HCT116 (cell line): Measurements from ENCODE around the gene ZNF490. TPM values are rescaled to one million over a fixed set of nuclear protein-coding genes. Genes with fewer than 3 reads are reported as not detected.
"Not testable (repeated sequence)": the region's sequence is repeated elsewhere in the genome, so short reads cannot be mapped to it uniquely, and the experiment has no call there.

ENCODE experiments used
- ATAC-seq: fragments of 200-7000 bp; cut with Tn5 transposase; 2 replicates; pipeline ENCODE4 v1.9.1; 2020; ENCODE audit warnings: mild to moderate bottlenecking, moderate library complexity
- BruUV-seq: library from RNA; stranded (reverse); fragments of 400-500 nt; replicated peaks from 2 replicates; lab custom pipeline; 2021; lab: Mats Ljungman, UMichigan
- CTCF ChIA-PET: fragments of 300-600 bp; sonication (Branson Sonifier 250); formaldehyde crosslinking; loops from one replicate; lab custom pipeline; 2021; ENCODE audit warnings: antibody characterized with exemption; lab: Charles Lee
- POLR2A ChIA-PET: fragments of 300-600, 350-600 bp; sonication (Branson Sonifier 250); formaldehyde crosslinking; loops from one replicate; lab custom pipeline; 2021; ENCODE audit warnings: antibody characterized with exemption; lab: Charles Lee
- RAD21 ChIA-PET, 2 experiments: fragments of 300-600 bp; sonication (Branson Sonifier 250); formaldehyde crosslinking; loops; one replicate each; lab custom pipeline; 2023; ENCODE audit warnings: low total read pairs in 2 of 2; ENCODE audit not compliant: uncharacterized antibody in 2 of 2, unreplicated experiment in 2 of 2, low non-redundant PET in 1 of 2; lab: Charles Lee
- DNase-seq: peaks from one replicate; pipeline ENCODE4 v3.0.0-alpha.2; 2010; ENCODE audit warnings: low read depth, low spot score
- H2AFZ ChIP-seq: fragments of 200-600 bp; shearing (Covaris generic), sonication (generic); 2 replicates; pipeline ENCODE4 v1.6.1; 2017; ENCODE audit warnings: low read depth, mixed run types, mixed read lengths, antibody characterized with exemption, low read length; ENCODE audit not compliant: poor library complexity, severe bottlenecking
- H3K27ac ChIP-seq: 2 replicates; pipeline ENCODE4 v1.5.1; 2012; ENCODE audit warnings: low read depth, low read length
- H3K27me3 ChIP-seq: fragments of 200-600 bp; sonication (generic); 2 replicates; pipeline ENCODE4 v1.6.1; 2016; ENCODE audit warnings: mixed run types, low read length, mixed read lengths; ENCODE audit not compliant: insufficient read depth
- H3K36me3 ChIP-seq, 2 experiments: fragments of 200-500 bp in 1 of 2; fragments of 200-600 bp in 1 of 2; sonication (Bioruptor generic) in 1 of 2; sonication (generic) in 1 of 2; 2 replicates each; pipeline versions ENCODE4 v1.5.1 to v1.6.1; 2014 to 2016; ENCODE audit warnings: low read length in 2 of 2, inconsistent platforms in 1 of 2, mixed read lengths in 1 of 2, mixed run types in 1 of 2; ENCODE audit not compliant: insufficient read depth in 2 of 2, control insufficient read depth in 1 of 2
- H3K4me1 ChIP-seq, 2 experiments: fragments of 200-600 bp in 1 of 2; sonication (generic) in 1 of 2; 2 replicates each; pipeline versions ENCODE4 v1.5.1 to v1.6.1; 2012 to 2017; ENCODE audit warnings: low read length in 2 of 2, inconsistent platforms in 1 of 2, mild to moderate bottlenecking in 1 of 2, mixed read lengths in 1 of 2, mixed run types in 1 of 2, moderate library complexity in 1 of 2; ENCODE audit not compliant: insufficient read depth in 2 of 2, control insufficient read depth in 1 of 2
- H3K4me2 ChIP-seq: fragments of 200-600 bp; sonication (generic); 2 replicates; pipeline ENCODE4 v1.6.1; 2017; ENCODE audit warnings: mixed run types, low read length, mixed read lengths
- H3K4me3 ChIP-seq, 2 experiments: fragments of 200-600 bp in 1 of 2; sonication (generic) in 1 of 2; replicated peaks in 1 of 2; 2 replicates each; pipeline ENCODE4 v1.5.1; 2011 to 2016; ENCODE audit warnings: low read length in 2 of 2, control low read depth in 1 of 2, low read depth in 1 of 2, mild to moderate bottlenecking in 1 of 2, mixed read lengths in 1 of 2, mixed run types in 1 of 2
- H3K79me2 ChIP-seq: fragments of 200-600 bp; sonication (generic); 2 replicates; pipeline ENCODE4 v1.6.1; 2017; ENCODE audit warnings: mild to moderate bottlenecking, mixed run types, low read length, moderate library complexity, mixed read lengths; ENCODE audit not compliant: insufficient read depth
- H3K9ac ChIP-seq: fragments of 200-600 bp; sonication (generic); 2 replicates; pipeline ENCODE4 v1.6.1; 2016; ENCODE audit warnings: low read length, mixed read lengths
- H3K9me2 ChIP-seq: fragments of 200-600 bp; sonication (generic), shearing (Covaris generic); 2 replicates; pipeline ENCODE4 v1.6.1; 2017; ENCODE audit warnings: mixed run types, mild to moderate bottlenecking, moderate library complexity; ENCODE audit not compliant: insufficient read depth
- H3K9me3 ChIP-seq, 2 experiments: fragments of 200-500 bp in 1 of 2; fragments of 200-600 bp in 1 of 2; sonication (Bioruptor generic) in 1 of 2; sonication (generic) in 1 of 2; 2 replicates each; pipeline ENCODE4 v1.6.1; 2014 to 2017; ENCODE audit warnings: low read length in 2 of 2, mixed read lengths in 2 of 2, inconsistent platforms in 1 of 2, low read depth in 1 of 2, mild to moderate bottlenecking in 1 of 2, mixed run types in 1 of 2, moderate library complexity in 1 of 2; ENCODE audit not compliant: control insufficient read depth in 1 of 2, insufficient read depth in 1 of 2
- H4K20me1 ChIP-seq: fragments of 200-600 bp; sonication (generic), shearing (Covaris generic); 2 replicates; pipeline ENCODE4 v1.6.1; 2017; ENCODE audit warnings: mixed run types, mild to moderate bottlenecking, moderate library complexity; ENCODE audit not compliant: insufficient read depth
- CTCF ChIP-seq, 3 experiments: fragments of 200-600 bp in 1 of 3; sonication (generic) in 1 of 3; IDR thresholded peaks in 2 of 3; conservative IDR thresholded peaks in 1 of 3; 2 replicates each; pipeline ENCODE4 v1.5.1; 2012 to 2017; ENCODE audit warnings: low read depth in 2 of 3, low read length in 2 of 3, antibody characterized with exemption in 1 of 3, borderline replicate concordance in 1 of 3, control low read depth in 1 of 3, mild to moderate bottlenecking in 1 of 3, mixed read lengths in 1 of 3, mixed run types in 1 of 3, moderate library complexity in 1 of 3; ENCODE audit not compliant: insufficient read depth in 1 of 3
- EGR1 ChIP-seq: IDR thresholded peaks from 2 replicates; pipeline ENCODE4 v1.6.1; 2012; ENCODE audit warnings: low read depth
- FOSL1 ChIP-seq: IDR thresholded peaks from 2 replicates; pipeline ENCODE4 v1.6.1; 2012; ENCODE audit warnings: low read depth
- JUND ChIP-seq: IDR thresholded peaks from 2 replicates; pipeline ENCODE4 v1.6.1; 2012
- POLR2AphosphoS5 ChIP-seq: IDR thresholded peaks from 2 replicates; pipeline ENCODE4 v1.6.1; 2011; ENCODE audit warnings: mild to moderate bottlenecking, low read depth, low read length, moderate library complexity
- SIN3A ChIP-seq: IDR thresholded peaks from 2 replicates; pipeline ENCODE4 v1.6.1; 2012; ENCODE audit warnings: low read depth
- SP1 ChIP-seq: IDR thresholded peaks from 2 replicates; pipeline ENCODE4 v1.6.1; 2012; ENCODE audit warnings: low read depth
- TCF7L2 ChIP-seq: IDR thresholded peaks from 2 replicates; pipeline ENCODE4 v1.7.0; 2011; ENCODE audit warnings: borderline replicate concordance, inconsistent platforms; ENCODE audit not compliant: insufficient read depth, insufficient read length; ENCODE audit errors: extremely low read depth
- intact Hi-C: fragments of 100-400 bp; cut with micrococcal nuclease; formaldehyde crosslinking; loops from 2 replicates; pipeline ENCODE4 v1.10.0; 2022
- total RNA-seq: library from RNA; stranded (reverse); gene quantifications from one replicate; pipeline ENCODE4 v1.2.1, GENCODE V29; 2021; ENCODE audit not compliant: unreplicated experiment
- TF ChIP-seq, protein P1 (sequence below): IDR thresholded peaks from 2 replicates; pipeline ENCODE4 v1.6.1; 2011; ENCODE audit warnings: mild to moderate bottlenecking, low read length, moderate library complexity; ENCODE audit not compliant: insufficient replicate concordance; ENCODE audit errors: extremely low read depth
- TF ChIP-seq, protein P2 (sequence below): IDR thresholded peaks from 2 replicates; pipeline ENCODE4 v1.6.1; 2012; ENCODE audit warnings: low read depth

Gene ZNF490
- total RNA-seq, 1 experiment from 2014 or later = 5.8 TPM

DNA sequence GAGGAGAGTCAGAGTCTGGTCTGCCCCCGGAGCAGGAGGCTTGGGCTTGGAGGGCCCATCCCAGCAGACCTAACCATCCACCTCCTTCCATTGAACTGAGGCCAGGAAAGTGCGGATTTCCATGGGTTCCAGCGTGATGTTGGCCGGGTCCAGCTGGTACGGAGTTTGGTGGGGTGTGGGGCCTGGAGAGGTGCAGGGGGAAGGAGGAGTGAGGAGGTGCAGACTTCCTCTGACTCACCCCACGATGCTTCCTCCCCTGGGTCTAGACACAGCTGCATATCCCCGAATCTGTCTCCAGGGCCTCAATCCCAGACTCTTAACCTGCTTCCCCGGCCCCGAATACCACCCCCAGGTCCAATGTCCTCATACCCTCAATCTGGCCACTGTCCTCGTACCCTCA is 35.9 kb upstream of the ZNF490 start:
- TF ChIP-seq, protein P1, sequence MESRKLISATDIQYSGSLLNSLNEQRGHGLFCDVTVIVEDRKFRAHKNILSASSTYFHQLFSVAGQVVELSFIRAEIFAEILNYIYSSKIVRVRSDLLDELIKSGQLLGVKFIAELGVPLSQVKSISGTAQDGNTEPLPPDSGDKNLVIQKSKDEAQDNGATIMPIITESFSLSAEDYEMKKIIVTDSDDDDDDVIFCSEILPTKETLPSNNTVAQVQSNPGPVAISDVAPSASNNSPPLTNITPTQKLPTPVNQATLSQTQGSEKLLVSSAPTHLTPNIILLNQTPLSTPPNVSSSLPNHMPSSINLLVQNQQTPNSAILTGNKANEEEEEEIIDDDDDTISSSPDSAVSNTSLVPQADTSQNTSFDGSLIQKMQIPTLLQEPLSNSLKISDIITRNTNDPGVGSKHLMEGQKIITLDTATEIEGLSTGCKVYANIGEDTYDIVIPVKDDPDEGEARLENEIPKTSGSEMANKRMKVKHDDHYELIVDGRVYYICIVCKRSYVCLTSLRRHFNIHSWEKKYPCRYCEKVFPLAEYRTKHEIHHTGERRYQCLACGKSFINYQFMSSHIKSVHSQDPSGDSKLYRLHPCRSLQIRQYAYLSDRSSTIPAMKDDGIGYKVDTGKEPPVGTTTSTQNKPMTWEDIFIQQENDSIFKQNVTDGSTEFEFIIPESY = no peak
- TF ChIP-seq, protein P2, sequence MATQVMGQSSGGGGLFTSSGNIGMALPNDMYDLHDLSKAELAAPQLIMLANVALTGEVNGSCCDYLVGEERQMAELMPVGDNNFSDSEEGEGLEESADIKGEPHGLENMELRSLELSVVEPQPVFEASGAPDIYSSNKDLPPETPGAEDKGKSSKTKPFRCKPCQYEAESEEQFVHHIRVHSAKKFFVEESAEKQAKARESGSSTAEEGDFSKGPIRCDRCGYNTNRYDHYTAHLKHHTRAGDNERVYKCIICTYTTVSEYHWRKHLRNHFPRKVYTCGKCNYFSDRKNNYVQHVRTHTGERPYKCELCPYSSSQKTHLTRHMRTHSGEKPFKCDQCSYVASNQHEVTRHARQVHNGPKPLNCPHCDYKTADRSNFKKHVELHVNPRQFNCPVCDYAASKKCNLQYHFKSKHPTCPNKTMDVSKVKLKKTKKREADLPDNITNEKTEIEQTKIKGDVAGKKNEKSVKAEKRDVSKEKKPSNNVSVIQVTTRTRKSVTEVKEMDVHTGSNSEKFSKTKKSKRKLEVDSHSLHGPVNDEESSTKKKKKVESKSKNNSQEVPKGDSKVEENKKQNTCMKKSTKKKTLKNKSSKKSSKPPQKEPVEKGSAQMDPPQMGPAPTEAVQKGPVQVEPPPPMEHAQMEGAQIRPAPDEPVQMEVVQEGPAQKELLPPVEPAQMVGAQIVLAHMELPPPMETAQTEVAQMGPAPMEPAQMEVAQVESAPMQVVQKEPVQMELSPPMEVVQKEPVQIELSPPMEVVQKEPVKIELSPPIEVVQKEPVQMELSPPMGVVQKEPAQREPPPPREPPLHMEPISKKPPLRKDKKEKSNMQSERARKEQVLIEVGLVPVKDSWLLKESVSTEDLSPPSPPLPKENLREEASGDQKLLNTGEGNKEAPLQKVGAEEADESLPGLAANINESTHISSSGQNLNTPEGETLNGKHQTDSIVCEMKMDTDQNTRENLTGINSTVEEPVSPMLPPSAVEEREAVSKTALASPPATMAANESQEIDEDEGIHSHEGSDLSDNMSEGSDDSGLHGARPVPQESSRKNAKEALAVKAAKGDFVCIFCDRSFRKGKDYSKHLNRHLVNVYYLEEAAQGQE = no peak
- TF ChIP-seq SIN3A (no peak), SP1 (no peak), JUND (no peak), CTCF (IDR thresholded peaks at IDR 0.05 in 2 of 3, conservative IDR thresholded peaks at IDR 0.05 in 1 of 3; ENCODE audit: borderline replicate concordance in 1 of 3, insufficient read depth in 1 of 3, low read depth in 2 of 3, low read length in 2 of 3) (no peak), EGR1 (no peak), FOSL1 (no peak), TCF7L2 (no peak), POLR2AphosphoS5 (no peak)
- ChIA-PET RAD21 (no interaction called here), POLR2A (no interaction called here), CTCF (no interaction called here)
- H3K4me2 ChIP-seq = no peak overlapping the region
- no peaks in the 10 kb centered on the region for H3K36me3 ChIP-seq
- H3K9ac ChIP-seq = no peak overlapping the region
- H2AFZ ChIP-seq = no peak overlapping the region
- H4K20me1 ChIP-seq = no peaks in the 10 kb centered on the region
- no peaks in the 10 kb centered on the region for H3K79me2 ChIP-seq
- intact Hi-C loops = no loop called here
- no peak overlapping the region for H3K4me3 ChIP-seq
- no peaks in the 10 kb centered on the region for H3K27me3 ChIP-seq
- H3K9me3 ChIP-seq = no peaks in the 10 kb centered on the region; a peak in 1 of 4 replicates
- BruUV-seq = no TSS peak
- no peaks in the 10 kb centered on the region for H3K4me1 ChIP-seq
- H3K9me2 ChIP-seq = no peaks in the 10 kb centered on the region
- no peak for DNase-seq
- no peak for ATAC-seq
- no peak overlapping the region for H3K27ac ChIP-seq

DNA sequence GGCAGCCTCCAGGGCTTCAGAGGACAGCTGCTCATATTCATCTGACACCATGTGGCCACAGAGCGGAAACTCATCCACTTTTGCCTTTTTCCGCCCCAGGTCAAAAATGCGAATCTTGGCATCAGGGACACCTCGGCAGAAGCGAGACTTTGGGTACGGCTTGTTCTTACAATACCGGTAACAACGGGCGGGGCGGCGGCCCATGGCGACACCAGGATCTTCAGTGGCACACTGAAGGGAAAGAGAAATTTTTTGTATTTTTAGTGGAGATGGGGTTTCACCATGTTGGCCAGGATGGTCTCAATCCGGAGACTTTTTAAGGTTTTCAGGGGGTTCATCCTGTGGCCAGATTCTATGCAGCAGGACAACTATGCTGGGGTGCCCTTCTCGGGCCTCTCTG is 33.1 kb upstream of the ZNF490 start:
- H3K27ac ChIP-seq, H3K4me3 ChIP-seq, H2AFZ ChIP-seq, BruUV-seq, H3K27me3 ChIP-seq, H3K9me3 ChIP-seq, intact Hi-C loops, POLR2A ChIA-PET, H3K9ac ChIP-seq, H4K20me1 ChIP-seq, H3K9me2 ChIP-seq, H3K4me1 ChIP-seq, ATAC-seq, H3K79me2 ChIP-seq, H3K36me3 ChIP-seq, CTCF ChIA-PET, H3K4me2 ChIP-seq, RAD21 ChIA-PET, DNase-seq: not testable (repeated sequence)
